NB4 (cell line): Measurements from ENCODE around the gene IFT57.

Source experiments
- DNase-seq: peaks from one replicate; pipeline ENCODE4 v3.0.0; 2010; ENCODE audit warnings: low read depth
- H3K4me3 ChIP-seq: one replicate; pipeline ENCODE4 v1.5.1; 2011; ENCODE audit warnings: mild to moderate bottlenecking, low read depth, low read length, moderate library complexity
- MYC ChIP-seq: IDR thresholded peaks from 2 replicates; pipeline ENCODE4 v1.6.1; 2011; ENCODE audit warnings: low read depth, low read length
- POLR2A ChIP-seq: IDR thresholded peaks from 2 replicates; pipeline ENCODE4 v1.6.1; 2011; ENCODE audit warnings: mild to moderate bottlenecking; ENCODE audit not compliant: insufficient read length; ENCODE audit errors: extremely low read depth
- TF ChIP-seq, protein P1 (sequence below): IDR thresholded peaks from one replicate; pipeline ENCODE4 v1.5.1; 2012; ENCODE audit warnings: low read depth, low read length
- TF ChIP-seq, protein P2 (sequence below): IDR thresholded peaks from 2 replicates; pipeline ENCODE4 v1.6.1; 2011; ENCODE audit warnings: low read depth, low read length

Gene IFT57

GRCh38 chr3:108146139-108146538, 76.1 kb downstream of the IFT57 start:
- H3K4me3 ChIP-seq = no peak overlapping the region
- DNase-seq = no peak
- TF ChIP-seq POLR2A (no peak), MYC (no peak)
- TF ChIP-seq, protein P1, sequence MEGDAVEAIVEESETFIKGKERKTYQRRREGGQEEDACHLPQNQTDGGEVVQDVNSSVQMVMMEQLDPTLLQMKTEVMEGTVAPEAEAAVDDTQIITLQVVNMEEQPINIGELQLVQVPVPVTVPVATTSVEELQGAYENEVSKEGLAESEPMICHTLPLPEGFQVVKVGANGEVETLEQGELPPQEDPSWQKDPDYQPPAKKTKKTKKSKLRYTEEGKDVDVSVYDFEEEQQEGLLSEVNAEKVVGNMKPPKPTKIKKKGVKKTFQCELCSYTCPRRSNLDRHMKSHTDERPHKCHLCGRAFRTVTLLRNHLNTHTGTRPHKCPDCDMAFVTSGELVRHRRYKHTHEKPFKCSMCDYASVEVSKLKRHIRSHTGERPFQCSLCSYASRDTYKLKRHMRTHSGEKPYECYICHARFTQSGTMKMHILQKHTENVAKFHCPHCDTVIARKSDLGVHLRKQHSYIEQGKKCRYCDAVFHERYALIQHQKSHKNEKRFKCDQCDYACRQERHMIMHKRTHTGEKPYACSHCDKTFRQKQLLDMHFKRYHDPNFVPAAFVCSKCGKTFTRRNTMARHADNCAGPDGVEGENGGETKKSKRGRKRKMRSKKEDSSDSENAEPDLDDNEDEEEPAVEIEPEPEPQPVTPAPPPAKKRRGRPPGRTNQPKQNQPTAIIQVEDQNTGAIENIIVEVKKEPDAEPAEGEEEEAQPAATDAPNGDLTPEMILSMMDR = no peak
- TF ChIP-seq, protein P2, sequence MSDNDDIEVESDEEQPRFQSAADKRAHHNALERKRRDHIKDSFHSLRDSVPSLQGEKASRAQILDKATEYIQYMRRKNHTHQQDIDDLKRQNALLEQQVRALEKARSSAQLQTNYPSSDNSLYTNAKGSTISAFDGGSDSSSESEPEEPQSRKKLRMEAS = no peak

DNA sequence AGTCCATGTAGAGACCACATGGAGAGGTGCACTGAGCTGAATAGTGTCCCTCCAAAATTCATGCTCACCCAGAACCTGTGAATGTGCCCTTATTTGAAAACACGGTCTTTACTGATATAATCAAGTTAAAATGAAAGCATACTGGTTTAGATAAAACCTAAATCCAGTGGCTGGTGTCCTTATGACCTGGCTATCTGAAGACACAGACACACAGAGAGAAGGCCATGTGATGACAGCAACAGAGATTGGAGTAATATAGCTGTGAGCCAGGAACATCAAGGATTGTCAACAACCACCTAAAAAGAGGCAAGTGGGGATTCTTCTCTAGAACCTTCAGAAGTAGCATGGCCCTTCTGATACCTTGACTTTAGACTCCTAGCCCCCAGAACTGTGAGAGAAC, 76.6 kb downstream of the IFT57 start:
- DNase-seq = no peak
- TF ChIP-seq, protein P1 = no peak
- TF ChIP-seq, protein P2 = no peak
- H3K4me3 ChIP-seq = no peak overlapping the region

GRCh38 chr3:108137460-108137814, 84.8 kb downstream of the IFT57 start:
- DNase-seq = no peak
- TF ChIP-seq, protein P1 = no peak
- TF ChIP-seq, protein P2 = no peak
- TF ChIP-seq POLR2A (no peak), MYC (no peak)

DNA sequence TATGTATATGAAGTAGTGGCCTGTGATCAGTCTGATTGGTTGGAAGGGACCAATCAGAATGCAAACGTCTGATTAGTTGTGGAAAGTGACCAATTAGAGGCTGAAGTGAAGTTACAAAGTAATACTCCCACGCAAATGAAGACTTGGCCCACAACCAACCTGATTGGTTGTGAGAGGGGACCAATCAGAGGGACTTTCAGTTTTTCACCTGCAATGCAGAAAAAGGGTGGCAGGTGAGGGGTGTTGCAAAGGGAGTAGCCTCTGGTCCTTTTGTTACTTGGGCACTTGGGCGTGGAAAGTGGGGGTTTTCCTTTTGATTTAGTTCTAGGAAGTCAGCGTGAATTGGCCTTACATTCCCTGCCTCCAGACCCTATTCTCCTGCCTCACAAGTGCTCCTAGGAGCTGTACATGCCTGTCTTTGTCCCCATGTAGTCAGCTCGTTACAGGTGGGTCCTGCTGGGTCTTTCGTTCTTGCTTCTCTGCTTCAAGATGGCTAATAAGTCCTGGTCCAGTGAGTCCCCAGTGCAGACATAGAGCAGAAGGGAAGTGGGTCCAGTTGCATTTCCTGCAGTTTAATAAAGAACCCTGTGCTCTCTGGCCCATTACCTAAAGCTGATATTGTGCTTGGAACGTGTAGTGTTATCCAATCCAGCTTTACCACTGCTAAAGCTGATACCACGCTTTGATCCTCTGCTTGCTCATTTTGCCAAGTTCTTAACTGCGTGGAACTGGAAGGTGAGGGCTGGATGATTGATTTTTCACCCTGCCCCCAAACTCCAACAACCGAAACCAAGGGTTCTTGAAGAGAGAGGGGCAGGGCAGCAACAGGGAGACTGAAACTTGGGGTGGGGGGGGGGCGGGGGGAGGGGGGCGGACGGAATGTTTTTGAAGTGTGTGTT, 85.4 kb downstream of the IFT57 start:
- DNase-seq = no peak
- no peak overlapping the region for H3K4me3 ChIP-seq
- TF ChIP-seq, protein P2 = no peak
- TF ChIP-seq MYC (no peak), POLR2A (no peak)
- TF ChIP-seq, protein P1 = no peak

More at GRCh38 chr3:108137460-108137814, 84.8 kb downstream of the IFT57 start:
- H3K4me3 ChIP-seq = no peak overlapping the region

- TF ChIP-seq POLR2A = no peak
- no peak for TF ChIP-seq MYC
- TF ChIP-seq, protein P2 = no peak
- TF ChIP-seq, protein P1 = no peak
- H3K4me3 ChIP-seq = no peak overlapping the region
- DNase-seq = no peak
Measured at GRCh38 chr3:108134555-108134880, 87.7 kb downstream of the IFT57 start.
